OCI-LY7 (cell line): Measurements from ENCODE around the gene PEMT.

Source experiments
- EZH2phosphoT487 ChIP-seq: fragments of 200-600 bp; sonication (generic); IDR thresholded peaks from 2 replicates; pipeline ENCODE4 v1.6.1; 2018; ENCODE audit warnings: low read depth, borderline replicate concordance, mild to moderate bottlenecking, mixed run types, antibody characterized with exemption, low read length, moderate library complexity, mixed read lengths
- TF ChIP-seq, protein P1 (sequence below): fragments of 200-600 bp; sonication (generic); conservative IDR thresholded peaks from 2 replicates; pipeline ENCODE4 v1.5.1; 2014; ENCODE audit warnings: mild to moderate bottlenecking, antibody characterized with exemption, low read length, moderate library complexity, mixed read lengths

DNA sequence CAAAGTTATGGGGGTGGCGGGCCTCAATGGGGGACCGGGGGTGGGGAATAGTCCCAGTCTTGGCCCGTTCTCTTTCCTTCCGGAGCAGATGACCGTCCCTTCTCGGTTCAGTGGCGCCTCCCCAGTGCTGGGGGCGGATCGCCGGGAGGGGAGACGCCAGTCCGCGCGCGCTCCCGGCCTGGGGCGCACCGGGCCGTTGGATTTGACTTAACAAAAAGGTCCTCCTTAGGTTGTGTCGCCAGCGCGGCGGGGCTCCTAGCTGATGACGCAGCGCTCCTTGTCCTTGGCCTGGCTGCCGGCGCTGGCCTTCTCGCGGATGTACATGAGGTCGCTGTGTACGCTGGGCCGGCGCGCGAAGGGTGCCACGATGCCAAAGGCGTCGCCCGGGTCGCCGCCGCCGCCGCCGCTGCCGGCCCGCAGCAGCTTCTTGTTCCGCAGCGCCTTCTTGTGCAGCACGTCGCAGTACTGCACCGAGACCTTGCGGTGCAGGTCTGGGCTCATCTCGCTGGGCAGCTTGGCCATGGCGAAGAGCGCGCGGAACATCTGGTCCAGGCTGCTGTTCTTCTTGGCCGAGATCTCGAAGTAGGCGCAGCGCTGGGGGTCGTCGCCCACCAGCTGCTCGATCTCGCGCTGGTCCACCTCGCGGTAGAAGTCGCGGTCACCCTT is 96.5 kb downstream of the PEMT start:
- TF ChIP-seq, protein P1, sequence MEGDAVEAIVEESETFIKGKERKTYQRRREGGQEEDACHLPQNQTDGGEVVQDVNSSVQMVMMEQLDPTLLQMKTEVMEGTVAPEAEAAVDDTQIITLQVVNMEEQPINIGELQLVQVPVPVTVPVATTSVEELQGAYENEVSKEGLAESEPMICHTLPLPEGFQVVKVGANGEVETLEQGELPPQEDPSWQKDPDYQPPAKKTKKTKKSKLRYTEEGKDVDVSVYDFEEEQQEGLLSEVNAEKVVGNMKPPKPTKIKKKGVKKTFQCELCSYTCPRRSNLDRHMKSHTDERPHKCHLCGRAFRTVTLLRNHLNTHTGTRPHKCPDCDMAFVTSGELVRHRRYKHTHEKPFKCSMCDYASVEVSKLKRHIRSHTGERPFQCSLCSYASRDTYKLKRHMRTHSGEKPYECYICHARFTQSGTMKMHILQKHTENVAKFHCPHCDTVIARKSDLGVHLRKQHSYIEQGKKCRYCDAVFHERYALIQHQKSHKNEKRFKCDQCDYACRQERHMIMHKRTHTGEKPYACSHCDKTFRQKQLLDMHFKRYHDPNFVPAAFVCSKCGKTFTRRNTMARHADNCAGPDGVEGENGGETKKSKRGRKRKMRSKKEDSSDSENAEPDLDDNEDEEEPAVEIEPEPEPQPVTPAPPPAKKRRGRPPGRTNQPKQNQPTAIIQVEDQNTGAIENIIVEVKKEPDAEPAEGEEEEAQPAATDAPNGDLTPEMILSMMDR: no peak
- TF ChIP-seq EZH2phosphoT487: no peak
